Mucosa of rectum (tissue), 2 donors: Measurements from ENCODE around the gene PMEL.
A peak's percentile ranks its signal among the peaks of the same experiment; 100 is the strongest.
"Not testable (repeated sequence)": the region's sequence is repeated elsewhere in the genome, so short reads cannot be mapped to it uniquely, and the experiment has no call there.

Experiments
- H3K27ac ChIP-seq, 2 donors: one replicate each; pipeline ENCODE4 v1.7.0; 2013; ENCODE audit warnings: inconsistent platforms in 2 of 2, low read depth in 2 of 2, low read length in 2 of 2
- H3K27me3 ChIP-seq, 2 donors: one replicate each; pipeline ENCODE4 v1.7.0; 2013; ENCODE audit warnings: low read length in 2 of 2; ENCODE audit not compliant: control insufficient read depth in 2 of 2, insufficient read depth in 2 of 2
- H3K36me3 ChIP-seq, 2 donors: one replicate each; pipeline ENCODE4 v1.7.0; 2013; ENCODE audit warnings: low read length in 2 of 2; ENCODE audit not compliant: control insufficient read depth in 2 of 2, insufficient read depth in 2 of 2
- H3K4me1 ChIP-seq, 2 donors: one replicate each; pipeline ENCODE4 v1.7.0; 2013; ENCODE audit warnings: low read length in 2 of 2, mild to moderate bottlenecking in 1 of 2; ENCODE audit not compliant: control insufficient read depth in 2 of 2, insufficient read depth in 2 of 2
- H3K4me3 ChIP-seq, 2 donors: one replicate each; pipeline ENCODE4 v1.7.0; 2013; ENCODE audit warnings: low read length in 2 of 2
- H3K9ac ChIP-seq, 2 donors: one replicate each; pipeline ENCODE4 v1.7.0; 2013; ENCODE audit warnings: low read length in 2 of 2, low read depth in 1 of 2, mild to moderate bottlenecking in 1 of 2
- H3K9me3 ChIP-seq, 2 donors: one replicate each; pipeline ENCODE4 v1.7.0; 2013; ENCODE audit warnings: low read length in 2 of 2; ENCODE audit not compliant: control insufficient read depth in 2 of 2
- donor health status: healthy.
- donor health status: Normal muscosa, but diverticular disease.

Gene PMEL

DNA sequence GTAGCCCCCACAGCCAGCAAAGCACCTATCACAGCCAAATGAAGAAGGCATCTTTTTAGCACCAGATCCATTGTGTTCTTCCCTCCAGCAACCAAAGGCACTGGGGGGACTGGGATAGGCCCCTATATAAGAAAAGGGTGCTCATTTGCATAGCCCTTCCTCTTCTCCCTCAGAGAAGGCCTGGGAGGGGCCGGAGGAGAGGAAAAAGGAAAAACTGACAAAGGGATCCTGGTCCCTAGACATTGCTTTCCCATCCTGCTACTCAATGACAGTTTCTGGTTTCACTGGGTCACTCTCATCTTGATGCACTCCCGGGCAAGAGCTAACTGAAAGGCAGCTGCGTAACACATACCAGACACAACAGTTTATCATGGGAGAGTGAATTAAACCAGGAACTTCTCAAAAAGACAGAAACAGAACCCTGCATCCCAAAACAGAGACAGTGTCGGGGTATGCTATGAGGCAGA, at the start of gene PMEL:
PMEL (minus strand) TSS at position 102 of the 467 bp plus-strand sequence; CDS start at position 71, 31 bp downstream.
- H3K4me1 ChIP-seq = peaks cover 15 to 18% of the 10 kb centered on the region in 2 donors
- no peaks in the 10 kb centered on the region for H3K9me3 ChIP-seq
- H3K27me3 ChIP-seq = no peaks in the 10 kb centered on the region
- H3K4me3 ChIP-seq = peak within 1 kb of the TSS; percentile 90 to 92
- H3K27ac ChIP-seq = peak within 1 kb of the TSS; percentile 76 to 77
- peak within 1 kb of the TSS; percentile 88 to 92 for H3K9ac ChIP-seq
- H3K36me3 ChIP-seq = no peaks in the 10 kb centered on the region

DNA sequence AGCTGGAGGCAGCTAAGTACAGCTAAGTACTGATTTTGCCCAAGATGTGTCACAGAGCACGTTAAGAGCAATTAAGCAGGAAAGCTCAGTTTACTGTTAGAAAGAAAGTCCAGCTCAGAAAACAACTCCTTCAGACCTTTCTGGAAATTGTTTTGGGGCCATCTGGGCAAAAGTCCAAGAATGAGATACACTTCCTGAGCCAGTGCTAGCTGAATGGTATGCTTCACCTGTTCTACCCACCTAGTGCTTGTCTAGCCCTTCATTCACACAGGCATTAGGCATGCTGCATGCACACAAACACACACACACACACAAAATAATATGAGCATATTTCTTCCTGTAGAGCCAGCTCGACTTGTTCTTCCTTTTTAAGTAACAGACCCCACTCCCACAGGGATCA, 48.4 kb upstream of the PMEL start:
- no peak overlapping the region for H3K27ac ChIP-seq
- H3K4me1 ChIP-seq = peaks cover 3 to 19% of the 10 kb centered on the region in 2 donors
- H3K9ac ChIP-seq = no peak overlapping the region
- H3K36me3 ChIP-seq = no peaks in the 10 kb centered on the region
- no peak overlapping the region for H3K4me3 ChIP-seq
- H3K9me3 ChIP-seq = no peaks in the 10 kb centered on the region
- H3K27me3 ChIP-seq = no peaks in the 10 kb centered on the region

DNA sequence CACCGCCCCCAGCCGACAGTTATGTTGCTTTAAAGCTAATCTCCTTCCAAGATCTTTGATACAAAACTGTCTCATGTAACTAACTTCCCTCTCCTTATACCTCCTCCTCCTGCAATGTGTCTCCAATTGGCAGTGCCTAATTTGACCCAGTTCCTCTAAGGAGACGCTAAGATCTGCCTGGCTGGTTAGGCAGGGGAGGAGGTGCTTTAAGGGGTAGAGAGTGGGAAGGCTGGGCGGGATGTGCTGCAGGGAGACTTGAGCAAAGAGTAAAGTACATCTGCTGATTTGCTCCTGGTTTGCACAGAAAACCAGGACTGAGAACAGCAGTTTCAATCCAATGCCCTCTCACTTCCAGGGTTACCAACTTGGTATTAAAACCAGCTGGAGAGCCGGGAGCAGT, 47.6 kb upstream of the PMEL start:
- H3K9ac ChIP-seq = no peak overlapping the region
- no peak overlapping the region for H3K27ac ChIP-seq

GRCh38 chr12:56011509-56012090, 45.8 kb upstream of the PMEL start:
- Histone ChIP-seq H3K4me1 (peaks cover 3 to 28% of the 10 kb centered on the region in 2 donors), H3K27ac (no peak overlapping the region), H3K27me3 (no peaks in the 10 kb centered on the region), H3K36me3 (no peaks in the 10 kb centered on the region), H3K9me3 (no peaks in the 10 kb centered on the region), H3K9ac (no peak overlapping the region), H3K4me3 (no peak overlapping the region)

More for the DNA sequence above, 47.6 kb upstream of the PMEL start:
- Histone ChIP-seq H3K27me3 (no peaks in the 10 kb centered on the region), H3K4me1 (peaks cover 3 to 19% of the 10 kb centered on the region in 2 donors), H3K36me3 (no peaks in the 10 kb centered on the region), H3K9me3 (no peaks in the 10 kb centered on the region), H3K4me3 (no peak overlapping the region)

DNA sequence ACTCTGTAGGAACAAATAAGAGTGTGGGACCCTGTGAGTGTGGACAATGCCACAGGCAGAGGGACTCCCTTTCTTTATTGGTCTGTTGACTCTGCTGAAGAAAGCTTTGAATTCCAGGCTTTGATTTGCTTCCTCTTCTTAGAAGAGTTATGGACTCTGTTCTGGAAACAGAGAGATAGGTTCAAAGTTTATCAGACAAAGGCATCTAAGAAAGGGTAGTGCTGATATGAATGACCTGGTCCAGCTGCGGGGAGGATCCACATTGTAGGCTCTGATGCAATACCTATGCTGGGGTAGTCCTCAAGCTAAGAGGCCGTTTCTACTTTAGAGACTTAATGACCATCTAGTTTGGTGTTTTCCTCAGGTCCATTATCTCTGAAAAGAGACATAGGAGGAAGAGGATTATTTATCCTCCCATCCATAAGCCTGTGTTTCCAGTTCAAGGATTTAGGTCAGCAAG, 44.3 kb upstream of the PMEL start:
- Histone ChIP-seq H3K27ac (no peak overlapping the region), H3K4me3 (no peak overlapping the region), H3K27me3 (no peaks in the 10 kb centered on the region), H3K9me3 (no peaks in the 10 kb centered on the region), H3K4me1 (peaks cover 3 to 28% of the 10 kb centered on the region in 2 donors), H3K36me3 (no peaks in the 10 kb centered on the region), H3K9ac (no peak overlapping the region)

DNA sequence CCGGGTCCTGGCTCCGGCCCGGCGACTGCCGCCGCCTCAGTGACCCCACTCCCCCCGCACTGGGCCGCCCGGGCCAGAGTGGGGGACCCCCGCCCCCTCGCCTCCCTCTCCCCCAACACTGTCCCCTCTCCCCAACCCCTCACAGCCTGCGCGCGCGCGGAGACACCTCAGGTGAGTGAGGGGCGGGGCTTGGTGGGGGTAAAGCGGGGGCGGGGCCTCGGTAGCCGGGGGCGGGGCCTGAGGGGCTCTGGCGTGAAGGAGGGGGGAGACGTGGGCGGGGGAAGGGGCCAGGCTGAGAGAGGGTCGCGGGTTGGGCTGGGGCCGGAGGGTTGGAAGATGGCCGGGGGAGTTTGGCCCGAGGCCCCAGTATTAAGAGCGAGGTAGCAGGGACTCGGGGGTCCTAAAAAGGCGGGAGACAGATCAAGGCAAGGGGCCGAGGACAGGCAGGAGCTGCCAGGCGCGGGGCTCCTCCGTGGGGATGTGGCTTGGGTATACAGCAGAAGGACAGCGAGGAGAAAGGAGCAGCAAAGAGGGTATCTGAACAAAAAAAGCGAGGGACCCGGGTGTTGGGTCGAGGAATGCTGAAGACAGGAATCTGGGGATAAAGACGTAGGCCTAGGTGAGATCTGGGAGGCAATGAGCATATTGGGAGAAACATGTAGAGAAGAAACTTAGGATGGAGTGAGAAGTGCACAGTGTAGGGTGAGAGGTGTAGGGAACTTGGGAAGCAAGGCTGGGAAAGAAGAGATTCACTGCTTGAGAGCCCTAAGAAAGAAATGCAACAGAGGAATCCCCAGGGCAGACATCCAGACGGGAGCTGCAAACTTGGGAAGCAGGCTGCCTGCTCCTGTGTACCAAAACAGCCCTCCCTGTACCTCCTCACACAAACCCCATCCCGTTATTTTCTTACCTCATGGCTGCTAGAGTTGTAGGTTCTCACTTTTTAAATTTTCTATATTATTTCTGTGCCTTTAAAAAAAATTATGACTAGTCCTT, 42.0 kb upstream of the PMEL start:
- Histone ChIP-seq H3K4me1 (peaks cover 0 to 14% of the 10 kb centered on the region in 2 donors), H3K27ac (peak overlapping the region; percentile 79 to 80), H3K9me3 (no peaks in the 10 kb centered on the region)

GRCh38 chr12:56004211-56004610, 38.4 kb upstream of the PMEL start:
- no peak overlapping the region for H3K4me3 ChIP-seq
- peaks cover 8 to 13% of the 10 kb centered on the region in 2 donors for H3K4me1 ChIP-seq
- H3K9ac ChIP-seq = no peak overlapping the region
- H3K27me3 ChIP-seq = no peaks in the 10 kb centered on the region
- H3K9me3 ChIP-seq = no peaks in the 10 kb centered on the region
- peaks cover 0 to 22% of the 10 kb centered on the region in 2 donors for H3K36me3 ChIP-seq
- H3K27ac ChIP-seq = no peak overlapping the region

More for the DNA sequence above, 42.0 kb upstream of the PMEL start:
- peak overlapping the region; percentile 54 to 56 for H3K9ac ChIP-seq
- H3K27me3 ChIP-seq = no peaks in the 10 kb centered on the region
- peaks cover 0 to 13% of the 10 kb centered on the region in 2 donors for H3K36me3 ChIP-seq
- peak overlapping the region; percentile 79 to 92 for H3K4me3 ChIP-seq

GRCh38 chr12:56003376-56003775, 37.5 kb upstream of the PMEL start:
- H3K9ac ChIP-seq, H3K27me3 ChIP-seq, H3K4me3 ChIP-seq, H3K27ac ChIP-seq, H3K9me3 ChIP-seq: not testable (repeated sequence)
- Histone ChIP-seq H3K36me3 (peaks cover 0 to 22% of the 10 kb centered on the region in 2 donors), H3K4me1 (peaks cover 8 to 13% of the 10 kb centered on the region in 2 donors)

- Histone ChIP-seq H3K9me3 (no peaks in the 10 kb centered on the region), H3K4me3 (peak overlapping the region in 1 of 2 donors; percentile 42), H3K27ac (peak overlapping the region; percentile 39 to 66), H3K36me3 (peaks cover 0 to 22% of the 10 kb centered on the region in 2 donors), H3K27me3 (no peaks in the 10 kb centered on the region), H3K4me1 (peaks cover 12 to 18% of the 10 kb centered on the region in 2 donors), H3K9ac (peak overlapping the region in 1 of 2 donors; percentile 36)
These were observed 35.8 kb upstream of the PMEL start for GRCh38 chr12:56001487-56002100.
